Measurements from ENCODE around the gene THRSP.

DNA sequence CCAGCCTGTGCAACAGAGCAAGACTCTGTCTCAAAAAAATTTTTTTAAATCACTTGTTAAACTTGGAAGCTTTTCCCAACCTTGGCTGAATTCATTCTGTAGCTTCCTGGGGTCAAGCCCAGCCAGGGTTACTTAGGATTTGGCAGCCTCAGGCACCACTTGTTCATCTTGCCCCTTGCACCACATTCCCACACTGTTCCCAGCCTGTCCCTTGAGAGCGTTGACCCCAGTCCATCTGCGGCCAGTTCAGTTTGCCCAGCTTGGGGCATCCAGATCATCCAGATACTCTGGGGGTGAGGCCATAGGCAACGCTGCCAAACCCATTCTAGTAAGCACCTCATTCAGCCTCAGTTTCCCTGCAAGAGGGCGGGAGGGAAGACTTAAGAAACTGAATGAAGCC lies 8.7 kb upstream of the THRSP start:
- TF ChIP-seq, protein P1, sequence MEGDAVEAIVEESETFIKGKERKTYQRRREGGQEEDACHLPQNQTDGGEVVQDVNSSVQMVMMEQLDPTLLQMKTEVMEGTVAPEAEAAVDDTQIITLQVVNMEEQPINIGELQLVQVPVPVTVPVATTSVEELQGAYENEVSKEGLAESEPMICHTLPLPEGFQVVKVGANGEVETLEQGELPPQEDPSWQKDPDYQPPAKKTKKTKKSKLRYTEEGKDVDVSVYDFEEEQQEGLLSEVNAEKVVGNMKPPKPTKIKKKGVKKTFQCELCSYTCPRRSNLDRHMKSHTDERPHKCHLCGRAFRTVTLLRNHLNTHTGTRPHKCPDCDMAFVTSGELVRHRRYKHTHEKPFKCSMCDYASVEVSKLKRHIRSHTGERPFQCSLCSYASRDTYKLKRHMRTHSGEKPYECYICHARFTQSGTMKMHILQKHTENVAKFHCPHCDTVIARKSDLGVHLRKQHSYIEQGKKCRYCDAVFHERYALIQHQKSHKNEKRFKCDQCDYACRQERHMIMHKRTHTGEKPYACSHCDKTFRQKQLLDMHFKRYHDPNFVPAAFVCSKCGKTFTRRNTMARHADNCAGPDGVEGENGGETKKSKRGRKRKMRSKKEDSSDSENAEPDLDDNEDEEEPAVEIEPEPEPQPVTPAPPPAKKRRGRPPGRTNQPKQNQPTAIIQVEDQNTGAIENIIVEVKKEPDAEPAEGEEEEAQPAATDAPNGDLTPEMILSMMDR (IDR thresholded peaks at IDR 0.05) = no peak
- TF ChIP-seq POLR2A (IDR thresholded peaks at IDR 0.05) = no peak

All from right lobe of liver (tissue), 4 donors.